IMR-90 (cell line): ENCODE data around the gene DNASE1L1. TPM values are rescaled to one million over a fixed set of nuclear protein-coding genes. Genes with fewer than 3 reads are reported as not detected.
A peak's percentile ranks its signal among the peaks of the same experiment; 100 is the strongest.

ENCODE experiments used
- ATAC-seq: fragments of 200-7000 bp; cut with Tn5 transposase; 2 replicates; pipeline ENCODE4 v1.9.1; 2020; ENCODE audit warnings: low read depth, mild to moderate bottlenecking, moderate library complexity
- BruUV-seq: library from RNA; stranded (reverse); fragments of 400-500 nt; replicated peaks from 2 replicates; lab custom pipeline; 2021; lab: Mats Ljungman, UMichigan
- CTCF ChIA-PET: fragments of 300-600 bp; formaldehyde crosslinking; extraction: SDS; loops from one replicate; lab custom pipeline; 2021; ENCODE audit warnings: antibody characterized with exemption; lab: Yijun Ruan, JAX
- POLR2A ChIA-PET: fragments of 300-600 bp; sonication (Branson Sonifier 250); formaldehyde crosslinking; loops from one replicate; lab custom pipeline; 2022; ENCODE audit warnings: antibody characterized with exemption; ENCODE audit not compliant: unreplicated experiment; lab: Charles Lee
- DNase-seq: peaks from one replicate; pipeline ENCODE4 v3.0.0; 2013
- H2AFZ ChIP-seq: replicated peaks from 2 replicates; pipeline ENCODE3; 2013; ENCODE audit warnings: low read length, mild to moderate bottlenecking; ENCODE audit not compliant: poor library complexity
- H2AK5ac ChIP-seq: 2 replicates; pipeline ENCODE4 v1.6.1; 2013; ENCODE audit warnings: low read depth, low read length, inconsistent platforms
- H2AK9ac ChIP-seq: replicated peaks from 2 replicates; pipeline ENCODE3; 2013; ENCODE audit warnings: mild to moderate bottlenecking, low read depth, low read length, moderate library complexity; ENCODE audit not compliant: poor library complexity
- H2BK120ac ChIP-seq: 2 replicates; pipeline ENCODE4 v1.6.1; 2013; ENCODE audit warnings: low read depth, low read length, inconsistent platforms
- H2BK15ac ChIP-seq: 3 replicates; pipeline ENCODE4 v1.6.1; 2013; ENCODE audit warnings: low read depth, low read length, inconsistent platforms
- H2BK20ac ChIP-seq: 2 replicates; pipeline ENCODE4 v1.6.1; 2013; ENCODE audit warnings: low read depth, mild to moderate bottlenecking, inconsistent platforms, low read length, moderate library complexity
- H2BK5ac ChIP-seq: 2 replicates; pipeline ENCODE4 v1.6.1; 2013; ENCODE audit warnings: mild to moderate bottlenecking, low read depth, low read length, inconsistent platforms; ENCODE audit not compliant: poor library complexity, severe bottlenecking
- H3K14ac ChIP-seq: replicated peaks from 2 replicates; pipeline ENCODE4 v1.6.1; 2013; ENCODE audit warnings: low read depth, low read length, inconsistent platforms
- H3K18ac ChIP-seq: 2 replicates; pipeline ENCODE4 v1.6.1; 2013; ENCODE audit warnings: low read depth, low read length, control low read depth
- H3K23ac ChIP-seq: 2 replicates; pipeline ENCODE4 v1.6.1; 2013; ENCODE audit warnings: low read depth, low read length, inconsistent platforms
- H3K27ac ChIP-seq: 2 replicates; pipeline ENCODE4 v1.5.1; 2013; ENCODE audit warnings: mild to moderate bottlenecking, control low read depth, low read length; ENCODE audit not compliant: insufficient read depth
- H3K27me3 ChIP-seq: 2 replicates; pipeline ENCODE4 v1.6.1; 2013; ENCODE audit warnings: low read length; ENCODE audit not compliant: control insufficient read depth, insufficient read depth
- H3K36me3 ChIP-seq: 2 replicates; pipeline ENCODE4 v1.6.1; 2013; ENCODE audit warnings: low read length, mixed read lengths; ENCODE audit not compliant: control insufficient read depth, insufficient read depth
- H3K4ac ChIP-seq: 2 replicates; pipeline ENCODE4 v1.6.1; 2013; ENCODE audit warnings: low read depth, low read length, inconsistent platforms
- H3K4me1 ChIP-seq: 2 replicates; pipeline ENCODE4 v1.6.1; 2013; ENCODE audit warnings: low read length, mixed read lengths; ENCODE audit not compliant: control insufficient read depth, insufficient read depth
- H3K4me2 ChIP-seq: 2 replicates; pipeline ENCODE4 v1.6.1; 2013; ENCODE audit warnings: low read depth, mild to moderate bottlenecking, control low read depth, low read length, moderate library complexity
- H3K4me3 ChIP-seq: 2 replicates; pipeline ENCODE4 v1.5.1; 2013; ENCODE audit warnings: low read depth, mild to moderate bottlenecking, control low read depth, low read length, moderate library complexity; ENCODE audit not compliant: insufficient read depth
- H3K56ac ChIP-seq: 2 replicates; pipeline ENCODE4 v1.6.1; 2013; ENCODE audit warnings: low read length, inconsistent platforms; ENCODE audit not compliant: insufficient read depth; ENCODE audit errors: extremely low read depth
- H3K79me1 ChIP-seq, 2 experiments: 2 replicates each; pipeline ENCODE4 v1.6.1; 2013; ENCODE audit warnings: low read length in 2 of 2, inconsistent platforms in 1 of 2, low read depth in 1 of 2
- H3K9ac ChIP-seq: 2 replicates; pipeline ENCODE4 v1.6.1; 2013; ENCODE audit warnings: low read depth, low read length, control low read depth
- H3K9me1 ChIP-seq: 2 replicates; pipeline ENCODE4 v1.6.1; 2013; ENCODE audit warnings: low read length, inconsistent platforms; ENCODE audit not compliant: insufficient read depth
- H3K9me3 ChIP-seq: 2 replicates; pipeline ENCODE4 v1.6.1; 2013; ENCODE audit warnings: low read length; ENCODE audit not compliant: control insufficient read depth, insufficient read depth
- H4K20me1 ChIP-seq: 2 replicates; pipeline ENCODE4 v1.6.1; 2013; ENCODE audit warnings: low read length, inconsistent platforms; ENCODE audit not compliant: insufficient read depth
- H4K5ac ChIP-seq: 2 replicates; pipeline ENCODE4 v1.6.1; 2013; ENCODE audit warnings: mild to moderate bottlenecking, low read depth, low read length, control low read depth
- H4K8ac ChIP-seq, 2 experiments: 2 replicates each; pipeline ENCODE4 v1.6.1; 2013; ENCODE audit warnings: low read depth in 2 of 2, low read length in 2 of 2, control low read depth in 1 of 2, inconsistent platforms in 1 of 2
- H4K91ac ChIP-seq: 2 replicates; pipeline ENCODE4 v1.6.1; 2013; ENCODE audit warnings: low read depth, low read length, inconsistent platforms; ENCODE audit not compliant: insufficient read depth
- BHLHE40 ChIP-seq: fragments of 150-350 bp; IDR thresholded peaks from 2 replicates; pipeline ENCODE4 v1.6.1; 2016; ENCODE audit warnings: mild to moderate bottlenecking, low read depth, low read length
- CEBPB ChIP-seq: IDR thresholded peaks from 2 replicates; pipeline ENCODE4 v1.6.1; 2012; ENCODE audit warnings: low read depth, low read length, improper control_type of control experiment
- CHD1 ChIP-seq: IDR thresholded peaks from 2 replicates; pipeline ENCODE4 v1.6.1; 2012; ENCODE audit warnings: low read depth, low read length, improper control_type of control experiment
- CTCF ChIP-seq: conservative IDR thresholded peaks from 2 replicates; pipeline ENCODE4 v1.5.1; 2012; ENCODE audit warnings: mild to moderate bottlenecking, low read depth, low read length, improper control_type of control experiment
- ELK1 ChIP-seq: fragments of 150-350 bp; IDR thresholded peaks from 2 replicates; pipeline ENCODE4 v1.6.1; 2016; ENCODE audit warnings: low read depth, mild to moderate bottlenecking, low read length, moderate library complexity, borderline replicate concordance
- FOS ChIP-seq: fragments of 150-350 bp; IDR thresholded peaks from 2 replicates; pipeline ENCODE4 v1.6.1; 2016; ENCODE audit warnings: low read depth, low read length
- MAFK ChIP-seq: IDR thresholded peaks from 2 replicates; pipeline ENCODE4 v1.6.1; 2012; ENCODE audit warnings: low read depth, low read length, improper control_type of control experiment
- MAZ ChIP-seq: IDR thresholded peaks from 2 replicates; pipeline ENCODE4 v1.6.1; 2012; ENCODE audit warnings: low read depth, mild to moderate bottlenecking, low read length, improper control_type of control experiment, moderate library complexity, borderline replicate concordance
- MXI1 ChIP-seq: IDR thresholded peaks from 2 replicates; pipeline ENCODE4 v1.6.1; 2012; ENCODE audit warnings: low read depth, mild to moderate bottlenecking, low read length, moderate library complexity, borderline replicate concordance
- NFE2L2 ChIP-seq: fragments of 150-350 bp; IDR thresholded peaks from 2 replicates; pipeline ENCODE4 v1.6.1; 2016; ENCODE audit warnings: low read depth, mild to moderate bottlenecking, low read length
- POLR2A ChIP-seq: IDR thresholded peaks from 2 replicates; pipeline ENCODE4 v1.6.1; 2012; ENCODE audit warnings: mild to moderate bottlenecking, low read depth, low read length
- RAD21 ChIP-seq: IDR thresholded peaks from 2 replicates; pipeline ENCODE4 v1.6.1; 2012; ENCODE audit warnings: low read length, improper control_type of control experiment
- RCOR1 ChIP-seq: IDR thresholded peaks from 2 replicates; pipeline ENCODE4 v1.6.1; 2012; ENCODE audit warnings: mild to moderate bottlenecking, low read length, improper control_type of control experiment; ENCODE audit not compliant: insufficient replicate concordance
- RFX5 ChIP-seq: IDR thresholded peaks from 2 replicates; pipeline ENCODE4 v1.8.0; 2012; ENCODE audit warnings: low read depth, mild to moderate bottlenecking, low read length, moderate library complexity
- SMC3 ChIP-seq: fragments of 150-350 bp; IDR thresholded peaks from 2 replicates; pipeline ENCODE4 v1.6.1; 2016; ENCODE audit warnings: low read depth, mild to moderate bottlenecking, antibody characterized with exemption, low read length, moderate library complexity
- USF2 ChIP-seq: fragments of 150-350 bp; IDR thresholded peaks from 2 replicates; pipeline ENCODE4 v1.6.1; 2017; ENCODE audit warnings: mild to moderate bottlenecking, antibody characterized with exemption, low read length, low read depth
- WGBS, 2 experiments: methylation state at CpG; one replicate each; pipeline versions ENCODE4 v1.1.5 to v1.1.7; 2013; ENCODE audit warnings: missing lambda C conversion rate in 2 of 2; ENCODE audit not compliant: insufficient read length in 1 of 2; ENCODE audit errors: extremely low coverage in 2 of 2; 5-methylcytosine and 5-hydroxymethylcytosine counted together
- dilution Hi-C: fragments of 300-500 bp; cut with HindIII; formaldehyde crosslinking; loops from one replicate; pipeline ENCODE4 v1.14.3; 2018; ENCODE audit warnings: low sequenced_read_pairs; ENCODE audit not compliant: unreplicated experiment
- in situ Hi-C: fragments of 300-500 bp; cut with MboI; formaldehyde crosslinking; loops from 3 replicates; pipeline ENCODE4 v1.14.3; 2019; ENCODE audit warnings: low sequenced_read_pairs, inconsistent platforms, mixed read lengths
- intact Hi-C: fragments of 100-400 bp; cut with micrococcal nuclease; formaldehyde crosslinking; loops from 2 replicates; pipeline ENCODE4 v1.10.0; 2022
- polyA plus RNA-seq, 3 experiments: library from polyadenylated mRNA; depleted of rRNA; stranded (reverse); fragments of >200 nt; gene quantifications; 2 replicates each; pipeline ENCODE4 v1.2.3, GENCODE V29; 2012; ENCODE audit warnings: low replicate concordance in 1 of 3
- total RNA-seq: library from RNA; depleted of rRNA; stranded (reverse); fragments of >200 nt; gene quantifications from 2 replicates; pipeline ENCODE4 v1.2.3, GENCODE V29; 2012

Gene DNASE1L1
- total and polyA plus RNA-seq, 2 of the 4 experiments (the other 2 are of a cell fraction), result 51.4 to 55.5 TPM

- POLR2A ChIA-PET, result no interaction called here
- H2AK9ac ChIP-seq, result no peak overlapping the region
- no TSS peak for BruUV-seq
- CTCF ChIA-PET, result no interaction called here
- H3K4ac ChIP-seq, result no peak overlapping the region
- H3K4me3 ChIP-seq, result no peak overlapping the region
- H2AK5ac ChIP-seq, result no peak overlapping the region
- no peaks in the 10 kb centered on the region for H3K4me1 ChIP-seq
- ATAC-seq, result no peak
- H3K56ac ChIP-seq, result no peak overlapping the region
- H4K5ac ChIP-seq, result no peak overlapping the region
- intact Hi-C loops, result no loop called here
- no peak overlapping the region for H4K8ac ChIP-seq
- peak overlapping the region; percentile 67 for H2AFZ ChIP-seq
- H3K9me1 ChIP-seq, result no peaks in the 10 kb centered on the region
- H2BK5ac ChIP-seq, result no peak overlapping the region
- WGBS, 2 experiments, result 96% methylated on average over 24 of the region's 27 CpGs; no CpG with 5 or more reads in 1 of the 2 experiments
- H3K23ac ChIP-seq, result no peak overlapping the region
- H4K20me1 ChIP-seq, result peaks cover 99% of the 10 kb centered on the region
- in situ Hi-C loops, result no loop called here
- H3K14ac ChIP-seq, result no peak overlapping the region
- no peak overlapping the region for H2BK15ac ChIP-seq
- no peak overlapping the region for H3K4me2 ChIP-seq
- H3K9ac ChIP-seq, result no peak overlapping the region
- dilution Hi-C loops, result no loop called here
- H3K79me1 ChIP-seq, result peaks cover 10 to 43% of the 10 kb centered on the region in 2 experiments; a peak in 2 of 4 replicates
- no peak overlapping the region for H4K91ac ChIP-seq
- H3K27ac ChIP-seq, result no peak overlapping the region
- DNase-seq, result no peak
- TF ChIP-seq BHLHE40, result no peak
- TF ChIP-seq FOS, result no peak
- TF ChIP-seq USF2, result no peak
- TF ChIP-seq POLR2A, result no peak
- TF ChIP-seq NFE2L2, result no peak
- TF ChIP-seq RCOR1, result no peak
- no peak for TF ChIP-seq MAZ
- no peak for TF ChIP-seq CTCF
- no peak for TF ChIP-seq MAFK
- TF ChIP-seq CEBPB, result no peak
- no peak for TF ChIP-seq SMC3
- no peak for TF ChIP-seq RAD21
- no peak for TF ChIP-seq MXI1
- no peak for TF ChIP-seq CHD1
- TF ChIP-seq ELK1, result no peak
- no peak for TF ChIP-seq RFX5
- peaks cover 96% of the 10 kb centered on the region for H3K36me3 ChIP-seq
- H2BK120ac ChIP-seq, result no peak overlapping the region
- H2BK20ac ChIP-seq, result no peak overlapping the region
- H3K27me3 ChIP-seq, result no peaks in the 10 kb centered on the region
- no peak overlapping the region for H3K18ac ChIP-seq
- H3K9me3 ChIP-seq, result no peaks in the 10 kb centered on the region
Measured at GRCh38 chrX:154357205-154357604, 51.8 kb downstream of the DNASE1L1 start.
